SK-N-SH (cell line): ENCODE data around the gene CRYBG1. TPM values are rescaled to one million over a fixed set of nuclear protein-coding genes. Genes with fewer than 3 reads are reported as not detected.
A peak's percentile ranks its signal among the peaks of the same experiment; 100 is the strongest.

Source experiments
- CTCF ChIA-PET: fragments of 300-600, 350-600 bp; formaldehyde crosslinking; extraction: SDS; loops from one replicate; lab custom pipeline; 2021; lab: Yijun Ruan, JAX
- POLR2A ChIA-PET: fragments of 350-600 bp; sonication (Branson Sonifier 250); formaldehyde crosslinking; extraction: SDS; loops from one replicate; lab custom pipeline; 2020; ENCODE audit warnings: antibody characterized with exemption, inconsistent platforms; lab: Yijun Ruan, JAX
- DNase-seq: peaks from one replicate; pipeline ENCODE4 v3.0.0; 2012
- H2AFZ ChIP-seq: fragments of 200-600 bp; sonication (generic); 2 replicates; pipeline ENCODE4 v1.8.1; 2016; ENCODE audit warnings: antibody characterized with exemption, mild to moderate bottlenecking, low read depth
- H3F3A ChIP-seq: fragments of 200-600 bp; sonication (generic); replicated peaks from 2 replicates; pipeline ENCODE3; 2016; ENCODE audit warnings: antibody characterized with exemption, mild to moderate bottlenecking; ENCODE audit not compliant: insufficient read depth
- H3K27ac ChIP-seq, 2 experiments: fragments of 200-500 bp in 1 of 2; fragments of 200-600 bp in 1 of 2; sonication (Bioruptor generic) in 1 of 2; sonication (generic), shearing (Covaris generic) in 1 of 2; 2 replicates each; pipeline versions ENCODE4 v1.5.1 to v1.6.1; 2014 to 2016; ENCODE audit warnings: low read depth in 2 of 2, inconsistent platforms in 1 of 2, low read length in 1 of 2, mild to moderate bottlenecking in 1 of 2, mixed read lengths in 1 of 2
- H3K27me3 ChIP-seq: fragments of 200-600 bp; sonication (generic), shearing (Covaris generic); 2 replicates; pipeline ENCODE4 v1.6.1; 2016; ENCODE audit warnings: mixed run types; ENCODE audit not compliant: insufficient read depth
- H3K36me3 ChIP-seq, 2 experiments: fragments of 200-500 bp in 1 of 2; fragments of 200-600 bp in 1 of 2; sonication (Bioruptor generic) in 1 of 2; sonication (generic) in 1 of 2; replicated peaks in 1 of 2; 2 replicates each; pipeline versions ENCODE3 to v1.5.1; 2014 to 2016; ENCODE audit warnings: low read length in 1 of 2, mild to moderate bottlenecking in 1 of 2; ENCODE audit not compliant: insufficient read depth in 2 of 2, control insufficient read depth in 1 of 2
- H3K4me1 ChIP-seq, 2 experiments: fragments of 200-500 bp in 1 of 2; fragments of 200-600 bp in 1 of 2; sonication (Bioruptor generic) in 1 of 2; sonication (generic), shearing (Covaris generic) in 1 of 2; 2 replicates each; pipeline versions ENCODE4 v1.5.1 to v1.6.1; 2014 to 2016; ENCODE audit warnings: low read depth in 1 of 2, low read length in 1 of 2, mixed run types in 1 of 2; ENCODE audit not compliant: insufficient read depth in 2 of 2, control insufficient read depth in 1 of 2
- H3K4me2 ChIP-seq: fragments of 200-600 bp; sonication (generic), shearing (Covaris generic); 2 replicates; pipeline ENCODE4 v1.6.1; 2017; ENCODE audit warnings: mixed run types
- H3K4me3 ChIP-seq, 2 experiments: fragments of 200-500 bp in 1 of 2; fragments of 200-600 bp in 1 of 2; sonication (Bioruptor generic) in 1 of 2; sonication (generic), shearing (Covaris generic) in 1 of 2; 2 replicates each; pipeline versions ENCODE4 v1.5.1 to v1.8.1; 2014 to 2016; ENCODE audit warnings: low read depth in 2 of 2, inconsistent platforms in 1 of 2, low read length in 1 of 2, mild to moderate bottlenecking in 1 of 2, mixed read lengths in 1 of 2, moderate library complexity in 1 of 2
- H3K79me2 ChIP-seq: fragments of 200-600 bp; sonication (generic); 2 replicates; pipeline ENCODE4 v1.8.1; 2017; ENCODE audit warnings: mild to moderate bottlenecking; ENCODE audit not compliant: insufficient read depth
- H3K9ac ChIP-seq: fragments of 200-600 bp; sonication (generic); 2 replicates; pipeline ENCODE4 v1.6.1; 2017; ENCODE audit warnings: mixed run types
- H3K9me2 ChIP-seq: fragments of 200-600 bp; sonication (generic); 2 replicates; pipeline ENCODE4 v1.6.1; 2017; ENCODE audit warnings: mixed run types
- H3K9me3 ChIP-seq: fragments of 200-600 bp; sonication (generic); 2 replicates; pipeline ENCODE4 v1.6.1; 2017; ENCODE audit warnings: mixed run types, mild to moderate bottlenecking, moderate library complexity
- H4K20me1 ChIP-seq: fragments of 200-600 bp; sonication (generic); 2 replicates; pipeline ENCODE4 v1.6.1; 2017; ENCODE audit warnings: mild to moderate bottlenecking, mixed run types; ENCODE audit not compliant: insufficient read depth
- ELF1 ChIP-seq: IDR thresholded peaks from 2 replicates; pipeline ENCODE4 v1.4.0; 2012
- FOSL2 ChIP-seq: IDR thresholded peaks from 2 replicates; pipeline ENCODE4 v1.4.0; 2012; ENCODE audit warnings: low read depth, mild to moderate bottlenecking, moderate library complexity, borderline replicate concordance
- FOXJ3 ChIP-seq: sonication (generic); formaldehyde crosslinking; IDR thresholded peaks from 2 replicates; pipeline ENCODE4 v1.5.1; 2020; ENCODE audit warnings: mild to moderate bottlenecking, missing genetic modification reagents
- FOXM1 ChIP-seq: IDR thresholded peaks from 2 replicates; pipeline ENCODE4 v1.4.0; 2012; ENCODE audit warnings: low read depth, mild to moderate bottlenecking
- GATA2 ChIP-seq: sonication (generic); formaldehyde crosslinking; IDR thresholded peaks from 2 replicates; pipeline ENCODE4 v1.5.0; 2020; ENCODE audit warnings: mild to moderate bottlenecking, missing genetic modification reagents
- JUND ChIP-seq: IDR thresholded peaks from 2 replicates; pipeline ENCODE4 v1.4.0; 2012
- MAX ChIP-seq: IDR thresholded peaks from 2 replicates; pipeline ENCODE4 v1.4.0; 2012; ENCODE audit warnings: low read depth
- MEF2A ChIP-seq: IDR thresholded peaks from 2 replicates; pipeline ENCODE4 v1.4.0; 2012; ENCODE audit warnings: low read depth, borderline replicate concordance
- NFIC ChIP-seq: IDR thresholded peaks from 2 replicates; pipeline ENCODE4 v1.4.0; 2012; ENCODE audit warnings: borderline replicate concordance
- NRF1 ChIP-seq: IDR thresholded peaks from 2 replicates; pipeline ENCODE4 v1.6.1; 2012; ENCODE audit warnings: low read depth, mild to moderate bottlenecking, low read length
- POLR2AphosphoS5 ChIP-seq: IDR thresholded peaks from 2 replicates; pipeline ENCODE4 v1.6.1; 2012; ENCODE audit warnings: low read depth, low read length
- RFX5 ChIP-seq: IDR thresholded peaks from 2 replicates; pipeline ENCODE4 v1.6.1; 2012; ENCODE audit warnings: mild to moderate bottlenecking, improper control_type of control experiment, low read length
- SIN3A ChIP-seq: IDR thresholded peaks from 2 replicates; pipeline ENCODE4 v1.6.1; 2012; ENCODE audit warnings: low read depth, mild to moderate bottlenecking, low read length, moderate library complexity, borderline replicate concordance
- TAF1 ChIP-seq: IDR thresholded peaks from 2 replicates; pipeline ENCODE4 v1.6.1; 2012; ENCODE audit warnings: low read depth, mild to moderate bottlenecking, low read length, moderate library complexity, borderline replicate concordance
- TCF12 ChIP-seq: IDR thresholded peaks from 2 replicates; pipeline ENCODE4 v1.4.0; 2012
- TEAD4 ChIP-seq: IDR thresholded peaks from 2 replicates; pipeline ENCODE4 v1.4.0; 2012; ENCODE audit warnings: mild to moderate bottlenecking, borderline replicate concordance; ENCODE audit not compliant: insufficient read depth
- YY1 ChIP-seq: IDR thresholded peaks from 2 replicates; pipeline ENCODE4 v1.4.0; 2012; ENCODE audit warnings: low read depth, mild to moderate bottlenecking
- ZBTB33 ChIP-seq: IDR thresholded peaks from 2 replicates; pipeline ENCODE4 v1.4.0; 2012; ENCODE audit warnings: low read depth, borderline replicate concordance
- WGBS: methylation state at CpG from one replicate; pipeline ENCODE4 v1.1.6; 2017; ENCODE audit warnings: low lambda C conversion rate; 5-methylcytosine and 5-hydroxymethylcytosine counted together
- polyA plus RNA-seq, 3 experiments: library from polyadenylated mRNA; depleted of rRNA; stranded (reverse); fragments of >200 nt; gene quantifications; 2 replicates each; pipeline ENCODE4 v1.2.3, GENCODE V29; 2012
- TF ChIP-seq, protein P1 (sequence below): IDR thresholded peaks from 2 replicates; pipeline ENCODE4; 2012
- TF ChIP-seq, protein P2 (sequence below): fragments of 150-350 bp; IDR thresholded peaks from 2 replicates; pipeline ENCODE4 v1.6.1; 2016; ENCODE audit warnings: mild to moderate bottlenecking, low read depth, low read length
- TF ChIP-seq, protein P3 (sequence below): fragments of 150-350 bp; IDR thresholded peaks from 2 replicates; pipeline ENCODE4 v1.6.1; 2017; ENCODE audit warnings: antibody characterized with exemption, low read length, low read depth, borderline replicate concordance

Gene CRYBG1
- polyA plus RNA-seq, 1 of the 3 experiments (the other 2 are of a cell fraction): 13.8 TPM

DNA sequence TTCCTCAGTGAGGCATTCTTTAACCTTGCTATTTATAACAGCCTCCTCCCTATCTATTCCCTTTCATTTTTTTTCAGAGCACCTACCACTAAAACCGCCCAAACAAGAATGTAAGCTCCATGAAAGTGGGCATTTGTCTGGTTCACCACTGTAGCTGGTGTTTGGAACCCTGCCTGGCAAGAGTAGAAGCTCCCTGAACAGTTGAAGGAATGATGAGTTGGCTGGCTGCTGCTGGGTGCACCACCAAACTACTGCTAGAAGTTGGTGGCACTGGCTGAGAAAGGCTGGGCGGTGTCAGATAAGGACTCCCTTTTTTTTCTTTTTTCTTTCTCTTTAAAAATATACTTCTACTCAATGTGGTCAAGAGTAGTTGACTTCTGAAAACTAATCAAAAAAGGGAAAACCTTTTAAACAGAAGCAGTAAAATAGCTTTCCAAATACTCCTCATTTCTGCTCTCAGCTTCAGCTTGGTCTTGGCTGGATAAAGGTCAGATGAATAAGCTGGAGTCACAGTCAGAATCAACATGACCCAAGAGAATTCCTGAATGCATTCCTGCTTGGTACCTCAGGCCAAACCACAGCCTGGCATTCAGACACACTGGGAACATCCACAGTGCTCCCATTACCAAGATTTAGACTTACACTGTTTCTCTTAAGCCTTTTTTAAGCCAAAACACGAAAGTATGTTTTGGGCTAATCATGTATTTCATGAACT is 230.8 kb downstream of the CRYBG1 start:
- Histone ChIP-seq H3K27me3 (no peaks in the 10 kb centered on the region), H3K9me3 (no peaks in the 10 kb centered on the region), H3K4me3 (no peak overlapping the region), H3K27ac (peak overlapping the region; percentile 29 to 52; a peak in 3 of 4 replicates), H3K4me1 (no peaks in the 10 kb centered on the region), H2AFZ (no peak overlapping the region), H3K9me2 (no peaks in the 10 kb centered on the region), H3K36me3 (peaks cover 0 to 3% of the 10 kb centered on the region in 2 experiments), H3K79me2 (no peaks in the 10 kb centered on the region), H3K9ac (no peak overlapping the region), H3F3A (peaks cover 18% of the 10 kb centered on the region), H4K20me1 (no peaks in the 10 kb centered on the region), H3K4me2 (peak overlapping the region; percentile 30; the same call in 1 of the 2 replicates)
- TF ChIP-seq SIN3A: no peak
- TF ChIP-seq GATA2 (CRISPR knock-in tag): no peak
- no peak for TF ChIP-seq FOXJ3 (CRISPR knock-in tag)
- 0 out of 2 replicates have a peak, but pooled peaks have one; percentile 18 for TF ChIP-seq POLR2AphosphoS5
- peak; percentile 25; the same call in 1 of the 2 replicates for TF ChIP-seq FOSL2
- no peak for TF ChIP-seq MEF2A
- TF ChIP-seq YY1: no peak
- no peak for TF ChIP-seq NRF1
- TF ChIP-seq, protein P1, sequence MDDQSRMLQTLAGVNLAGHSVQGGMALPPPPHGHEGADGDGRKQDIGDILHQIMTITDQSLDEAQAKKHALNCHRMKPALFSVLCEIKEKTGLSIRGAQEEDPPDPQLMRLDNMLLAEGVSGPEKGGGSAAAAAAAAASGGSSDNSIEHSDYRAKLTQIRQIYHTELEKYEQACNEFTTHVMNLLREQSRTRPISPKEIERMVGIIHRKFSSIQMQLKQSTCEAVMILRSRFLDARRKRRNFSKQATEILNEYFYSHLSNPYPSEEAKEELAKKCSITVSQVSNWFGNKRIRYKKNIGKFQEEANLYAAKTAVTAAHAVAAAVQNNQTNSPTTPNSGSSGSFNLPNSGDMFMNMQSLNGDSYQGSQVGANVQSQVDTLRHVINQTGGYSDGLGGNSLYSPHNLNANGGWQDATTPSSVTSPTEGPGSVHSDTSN: peak; percentile 26; the same call in 1 of the 2 replicates
- no peak for TF ChIP-seq FOXM1
- peak; percentile 44; the same call in 1 of the 2 replicates for TF ChIP-seq TEAD4
- no peak for TF ChIP-seq MAX
- TF ChIP-seq NFIC: peak; percentile 73
- no peak for TF ChIP-seq TAF1
- TF ChIP-seq ZBTB33: no peak
- no peak; the same call in 1 of the 2 replicates for TF ChIP-seq TCF12
- TF ChIP-seq, protein P2, sequence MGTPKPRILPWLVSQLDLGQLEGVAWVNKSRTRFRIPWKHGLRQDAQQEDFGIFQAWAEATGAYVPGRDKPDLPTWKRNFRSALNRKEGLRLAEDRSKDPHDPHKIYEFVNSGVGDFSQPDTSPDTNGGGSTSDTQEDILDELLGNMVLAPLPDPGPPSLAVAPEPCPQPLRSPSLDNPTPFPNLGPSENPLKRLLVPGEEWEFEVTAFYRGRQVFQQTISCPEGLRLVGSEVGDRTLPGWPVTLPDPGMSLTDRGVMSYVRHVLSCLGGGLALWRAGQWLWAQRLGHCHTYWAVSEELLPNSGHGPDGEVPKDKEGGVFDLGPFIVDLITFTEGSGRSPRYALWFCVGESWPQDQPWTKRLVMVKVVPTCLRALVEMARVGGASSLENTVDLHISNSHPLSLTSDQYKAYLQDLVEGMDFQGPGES: no peak
- no peak for TF ChIP-seq ELF1
- TF ChIP-seq RFX5: no peak
- TF ChIP-seq, protein P3, sequence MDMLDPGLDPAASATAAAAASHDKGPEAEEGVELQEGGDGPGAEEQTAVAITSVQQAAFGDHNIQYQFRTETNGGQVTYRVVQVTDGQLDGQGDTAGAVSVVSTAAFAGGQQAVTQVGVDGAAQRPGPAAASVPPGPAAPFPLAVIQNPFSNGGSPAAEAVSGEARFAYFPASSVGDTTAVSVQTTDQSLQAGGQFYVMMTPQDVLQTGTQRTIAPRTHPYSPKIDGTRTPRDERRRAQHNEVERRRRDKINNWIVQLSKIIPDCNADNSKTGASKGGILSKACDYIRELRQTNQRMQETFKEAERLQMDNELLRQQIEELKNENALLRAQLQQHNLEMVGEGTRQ: no peak
- TF ChIP-seq JUND: peak; percentile 34; the same call in 1 of the 2 replicates
- 92% methylated on average over 3 of the region's 3 CpGs for WGBS
- ChIA-PET POLR2A (no interaction called here), CTCF (interaction anchor here (0.9 to 1.9 kb wide), 3 partner anchors 25 to 406 kb away, joined by 3 to 11 read pairs (median 4); no protein-coding TSS in a partner anchor)
- no peak for DNase-seq
